Breast epithelium (tissue), 4 donors: ENCODE measurements around the gene TMOD3. TPM values are rescaled to one million over a fixed set of nuclear protein-coding genes. Genes with fewer than 3 reads are reported as not detected.

ENCODE experiments used
- DNase-seq, 2 donors: peaks; one replicate each; pipeline ENCODE4 v3.0.0-alpha.2; 2019; ENCODE audit warnings: low spot score in 2 of 2
- H3K27ac ChIP-seq, 2 donors: fragments of 200-600 bp; sonication (generic) in 1 of 2; one replicate each; pipeline ENCODE4 v1.5.1; 2016 to 2019; ENCODE audit warnings: mild to moderate bottlenecking in 1 of 2
- H3K27me3 ChIP-seq, 2 donors: fragments of 200-600 bp; sonication (generic) in 1 of 2; one replicate each; pipeline versions ENCODE4 v1.5.1 to v1.6.0; 2017 to 2019; ENCODE audit warnings: control low read depth in 1 of 2, mild to moderate bottlenecking in 1 of 2
- H3K36me3 ChIP-seq: fragments of 200-600 bp; one replicate; pipeline ENCODE4 v1.5.1; 2019
- H3K4me1 ChIP-seq, 2 donors: fragments of 200-600 bp; sonication (generic); one replicate each; pipeline ENCODE4 v1.5.1; 2016 to 2019; ENCODE audit warnings: control low read depth in 1 of 2
- H3K4me3 ChIP-seq, 3 donors: fragments of 200-600 bp; sonication (generic); 1 replicate in 2 of 3; 2 replicates in 1 of 3; pipeline ENCODE4 v1.5.1; 2016 to 2019; ENCODE audit warnings: mild to moderate bottlenecking in 3 of 3, moderate library complexity in 2 of 3
- H3K9me3 ChIP-seq, 2 donors: fragments of 200-600 bp; sonication (generic) in 1 of 2; one replicate each; pipeline ENCODE4 v1.5.1; 2016 to 2019; ENCODE audit warnings: control low read depth in 1 of 2
- CTCF ChIP-seq, 3 donors: fragments of 450-650 bp; IDR thresholded peaks; one replicate each; pipeline ENCODE4 v1.5.1; 2016 to 2017; ENCODE audit warnings: antibody characterized with exemption in 3 of 3, mild to moderate bottlenecking in 3 of 3, moderate library complexity in 3 of 3
- POLR2A ChIP-seq: fragments of 450-650 bp; IDR thresholded peaks from one replicate; pipeline ENCODE4 v1.6.1; 2016; ENCODE audit warnings: antibody characterized with exemption, mild to moderate bottlenecking, moderate library complexity
- POLR2AphosphoS5 ChIP-seq, 3 donors: sonication (generic); formaldehyde crosslinking; IDR thresholded peaks; one replicate each; pipeline ENCODE4 v1.6.1; 2017; ENCODE audit warnings: antibody characterized with exemption in 3 of 3
- intact Hi-C: fragments of 100-400 bp; cut with DNase I; formaldehyde crosslinking; loops from one replicate; pipeline ENCODE4 v1.15.1; 2023; ENCODE audit warnings: low total_unique reads
- total RNA-seq, 3 donors: library from RNA; depleted of rRNA; stranded (reverse); fragments of >200 nt; gene quantifications; one replicate each; pipeline ENCODE4 v1.1.0, GENCODE V29; 2016

The TMOD3 gene
- total RNA-seq, 3 donors from 2014 or later, result 24.9 to 31.4 (median 27.5) TPM

GRCh38 chr15:51801391-51801835 lies 28.0 kb upstream of the TMOD3 start:
- Histone ChIP-seq H3K27ac (no peak overlapping the region), H3K9me3 (no peaks in the 10 kb centered on the region), H3K27me3 (no peaks in the 10 kb centered on the region), H3K4me3 (no peak overlapping the region), H3K4me1 (no peaks in the 10 kb centered on the region), H3K36me3 (no peaks in the 10 kb centered on the region)
- intact Hi-C loops, result no loop called here
- TF ChIP-seq POLR2AphosphoS5 (IDR thresholded peaks at IDR 0.05), result no peak
- TF ChIP-seq CTCF (IDR thresholded peaks at IDR 0.05), result no peak
- no peak for TF ChIP-seq POLR2A
- no peak for DNase-seq

- H3K4me1 ChIP-seq, result no peaks in the 10 kb centered on the region
- H3K27me3 ChIP-seq, result no peaks in the 10 kb centered on the region
- H3K27ac ChIP-seq, result no peak overlapping the region
- H3K36me3 ChIP-seq, result no peaks in the 10 kb centered on the region
- intact Hi-C loops, result no loop called here
- no peaks in the 10 kb centered on the region for H3K9me3 ChIP-seq
- TF ChIP-seq POLR2AphosphoS5 (IDR thresholded peaks at IDR 0.05) (no peak), CTCF (IDR thresholded peaks at IDR 0.05) (no peak), POLR2A (no peak)
- no peak overlapping the region for H3K4me3 ChIP-seq
- no peak for DNase-seq
Measured at GRCh38 chr15:51802593-51802992, 26.9 kb upstream of the TMOD3 start.

GRCh38 chr15:51803965-51804364 lies 25.5 kb upstream of the TMOD3 start:
- intact Hi-C loops, result no loop called here
- no peak for DNase-seq
- no peak overlapping the region for H3K4me3 ChIP-seq
- no peaks in the 10 kb centered on the region for H3K9me3 ChIP-seq
- H3K4me1 ChIP-seq, result no peaks in the 10 kb centered on the region
- TF ChIP-seq POLR2A, result no peak
- TF ChIP-seq POLR2AphosphoS5 (IDR thresholded peaks at IDR 0.05), result no peak
- TF ChIP-seq CTCF (IDR thresholded peaks at IDR 0.05), result no peak
- H3K36me3 ChIP-seq, result no peaks in the 10 kb centered on the region
- no peak overlapping the region for H3K27ac ChIP-seq
- no peaks in the 10 kb centered on the region for H3K27me3 ChIP-seq

GRCh38 chr15:51806123-51806522 lies 23.3 kb upstream of the TMOD3 start:
- no peak overlapping the region for H3K27ac ChIP-seq
- no peaks in the 10 kb centered on the region for H3K27me3 ChIP-seq
- H3K4me1 ChIP-seq, result no peaks in the 10 kb centered on the region
- no peak overlapping the region for H3K4me3 ChIP-seq
- TF ChIP-seq POLR2AphosphoS5 (IDR thresholded peaks at IDR 0.05), result no peak
- intact Hi-C loops, result no loop called here
- H3K36me3 ChIP-seq, result no peaks in the 10 kb centered on the region
- H3K9me3 ChIP-seq, result no peaks in the 10 kb centered on the region
- no peak for DNase-seq

- DNase-seq, result no peak
- no peak for TF ChIP-seq CTCF (IDR thresholded peaks at IDR 0.05)
- TF ChIP-seq POLR2AphosphoS5 (IDR thresholded peaks at IDR 0.05), result no peak
- no peak for TF ChIP-seq POLR2A
- Histone ChIP-seq H3K4me3 (no peak overlapping the region), H3K27ac (no peak overlapping the region), H3K27me3 (no peaks in the 10 kb centered on the region), H3K9me3 (no peaks in the 10 kb centered on the region), H3K4me1 (no peaks in the 10 kb centered on the region), H3K36me3 (no peaks in the 10 kb centered on the region)
- intact Hi-C loops, result no loop called here
Measured at GRCh38 chr15:51809457-51809856, 20.0 kb upstream of the TMOD3 start.

GRCh38 chr15:51812598-51812997 lies 16.9 kb upstream of the TMOD3 start:
- no peaks in the 10 kb centered on the region for H3K9me3 ChIP-seq
- no peaks in the 10 kb centered on the region for H3K27me3 ChIP-seq
- H3K36me3 ChIP-seq, result no peaks in the 10 kb centered on the region

More at GRCh38 chr15:51812598-51812997, 16.9 kb upstream of the TMOD3 start:
- H3K27ac ChIP-seq, result no peak overlapping the region
- no peaks in the 10 kb centered on the region for H3K4me1 ChIP-seq
- TF ChIP-seq POLR2AphosphoS5 (IDR thresholded peaks at IDR 0.05) (no peak), POLR2A (no peak), CTCF (IDR thresholded peaks at IDR 0.05) (no peak)
- DNase-seq, result no peak
- intact Hi-C loops, result no loop called here
- H3K4me3 ChIP-seq, result no peak overlapping the region
